GM13977 (cell line): ENCODE measurements around the gene ST3GAL2.
A peak's percentile ranks its signal among the peaks of the same experiment; 100 is the strongest.
"Not testable (repeated sequence)": the region's sequence is repeated elsewhere in the genome, so short reads cannot be mapped to it uniquely, and the experiment has no call there.

Experiments used
- DNase-seq: peaks from one replicate; pipeline ENCODE4 v3.0.0; 2012; ENCODE audit warnings: low spot score
- CTCF ChIP-seq: IDR thresholded peaks from 2 replicates; pipeline ENCODE4 v1.5.1; 2012; ENCODE audit warnings: mild to moderate bottlenecking, control low read depth; ENCODE audit not compliant: insufficient read depth; ENCODE audit errors: extremely low read depth, missing control alignments
- in situ Hi-C: fragments of 300-500 bp; cut with MboI; formaldehyde crosslinking; loops from one replicate; pipeline ENCODE4 v1.12.0; 2022; ENCODE audit warnings: low sequenced_read_pairs, low pct_unique_long_range_greater_than_20kb, mixed read lengths, inconsistent platforms; ENCODE audit not compliant: unreplicated experiment

The ST3GAL2 gene

DNA sequence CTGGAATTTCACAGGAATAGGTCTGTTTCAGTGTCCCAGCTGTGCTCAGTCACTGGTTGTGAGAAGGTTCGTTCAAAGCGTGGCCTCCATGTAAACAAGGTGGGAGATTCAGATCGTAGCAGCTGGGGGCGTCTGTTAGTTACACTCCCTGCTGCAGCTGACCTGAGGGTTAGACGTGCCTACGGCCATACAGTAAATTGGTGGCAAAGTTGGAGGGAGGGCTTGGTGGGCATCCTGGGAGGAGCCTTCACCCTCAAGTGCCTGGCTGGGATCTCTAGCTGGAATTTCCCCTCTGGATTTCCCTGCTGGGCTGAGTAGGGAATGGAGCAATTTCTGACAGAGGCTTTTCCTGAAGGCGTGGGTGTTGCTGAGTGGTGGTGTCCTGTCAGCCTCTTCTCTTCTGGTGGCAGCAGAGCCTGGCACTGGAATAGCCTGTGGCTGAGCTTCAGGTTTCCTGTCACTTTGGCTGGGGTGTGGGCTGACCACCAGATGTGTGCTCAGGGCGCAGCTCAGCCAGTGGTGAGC lies 21.9 kb upstream of the ST3GAL2 start:
- no peak for DNase-seq
- in situ Hi-C loops: no loop called here
- no peak for TF ChIP-seq CTCF

- TF ChIP-seq CTCF: no peak
- in situ Hi-C loops: no loop called here
- DNase-seq: no peak
These were observed 18.7 kb upstream of the ST3GAL2 start for GRCh38 chr16:70457446-70458166.

GRCh38 chr16:70455910-70456309 lies 17.0 kb upstream of the ST3GAL2 start:
- TF ChIP-seq CTCF: no peak
- in situ Hi-C loops: no loop called here
- no peak for DNase-seq

GRCh38 chr16:70454222-70455034 lies 15.5 kb upstream of the ST3GAL2 start, which contains the start of gene FCSK:
TSS of gene FCSK (plus strand) at chr16:70454595. CDS start at chr16:70463191, 8,596 bp downstream.
- DNase-seq: peak; percentile 90
- in situ Hi-C loops: no loop called here
- peak; percentile 23 for TF ChIP-seq CTCF

DNA sequence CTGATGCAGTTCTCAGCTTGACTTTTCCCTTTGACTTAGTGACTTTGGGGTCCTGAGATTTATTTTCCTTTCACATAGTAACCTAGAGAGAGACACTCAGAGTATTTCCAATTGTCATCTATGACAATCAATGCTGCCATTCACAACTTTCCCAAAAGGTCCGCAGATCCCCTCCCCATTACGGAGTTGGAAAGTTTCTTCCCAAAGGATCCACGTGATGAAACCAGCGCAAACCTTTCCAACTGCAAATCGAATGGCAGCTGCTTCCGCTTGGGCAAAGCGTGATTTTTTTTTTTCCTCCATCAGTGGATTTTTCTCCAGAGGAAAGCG lies 15.0 kb upstream of the ST3GAL2 start:
- no peak for DNase-seq
- no peak for TF ChIP-seq CTCF
- in situ Hi-C loops: no loop called here

DNA sequence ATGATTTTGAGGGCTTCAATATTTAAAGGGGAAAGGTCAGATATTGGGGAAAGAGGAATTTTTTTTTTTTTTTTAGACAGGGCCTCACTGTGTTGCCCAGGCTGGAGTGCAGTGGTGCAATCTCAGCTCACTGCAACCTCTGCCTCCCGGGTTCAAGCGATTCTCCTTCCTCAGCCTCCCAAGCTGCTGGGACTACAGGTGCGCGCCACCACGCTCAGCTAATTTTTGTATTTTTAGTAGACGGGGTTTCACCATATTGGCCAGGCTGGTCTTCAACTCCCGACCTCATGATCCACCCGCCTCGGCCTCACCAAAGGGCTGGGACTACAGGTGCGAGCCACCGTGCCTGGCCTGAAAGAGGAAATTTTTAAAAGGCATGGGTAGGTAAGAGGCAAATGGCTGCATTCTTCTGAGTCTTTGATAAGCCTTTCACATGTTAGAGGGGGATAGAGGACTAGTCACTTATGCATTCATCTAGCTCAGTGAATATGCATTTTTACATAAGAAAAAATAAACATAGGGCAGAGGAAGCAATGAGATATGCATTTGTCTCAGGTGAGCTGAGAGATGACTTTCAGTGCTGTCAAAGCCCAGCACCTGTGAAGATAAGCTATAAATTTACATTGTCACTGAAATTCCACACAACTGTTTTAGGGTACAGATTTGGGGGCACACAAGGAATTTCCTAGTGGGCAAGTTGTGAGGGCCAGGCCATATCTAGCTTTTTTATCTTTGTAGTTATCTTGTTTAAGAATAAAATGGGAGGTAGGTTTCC lies 14.4 kb upstream of the ST3GAL2 start:
- in situ Hi-C loops: no loop called here
- no peak for DNase-seq
- no peak for TF ChIP-seq CTCF

GRCh38 chr16:70451004-70451340 lies 12.1 kb upstream of the ST3GAL2 start:
- in situ Hi-C loops, DNase-seq: not testable (repeated sequence)

GRCh38 chr16:70450142-70451003 lies 11.5 kb upstream of the ST3GAL2 start:
- DNase-seq, in situ Hi-C loops: not testable (repeated sequence)
